Trophoblast cell (in vitro differentiated cells and primary cell): Measurements from ENCODE around the gene TBCCD1.

Experiments
- DNase-seq, 2 donors: peaks; one replicate each; pipeline ENCODE4 v3.0.0-alpha.2; 2016
- H2AFZ ChIP-seq: 2 replicates; pipeline ENCODE4 v1.6.1; 2013; ENCODE audit warnings: low read length, moderate library complexity, mild to moderate bottlenecking; ENCODE audit not compliant: insufficient read depth, poor library complexity
- H2AK5ac ChIP-seq: 2 replicates; pipeline ENCODE4 v1.6.1; 2013; ENCODE audit warnings: mild to moderate bottlenecking, low read length
- H2BK120ac ChIP-seq: 2 replicates; pipeline ENCODE4 v1.6.1; 2013; ENCODE audit warnings: low read length, mild to moderate bottlenecking, moderate library complexity; ENCODE audit not compliant: insufficient read depth, poor library complexity
- H2BK12ac ChIP-seq: 2 replicates; pipeline ENCODE4 v1.6.1; 2013; ENCODE audit warnings: mild to moderate bottlenecking, low read length, moderate library complexity
- H2BK5ac ChIP-seq: 2 replicates; pipeline ENCODE4 v1.6.1; 2013; ENCODE audit warnings: low read length, low read depth, moderate library complexity, mild to moderate bottlenecking; ENCODE audit not compliant: poor library complexity
- H3K14ac ChIP-seq: 2 replicates; pipeline ENCODE4 v1.6.1; 2013; ENCODE audit warnings: mild to moderate bottlenecking, low read length
- H3K18ac ChIP-seq: 2 replicates; pipeline ENCODE4 v1.6.1; 2013; ENCODE audit warnings: mild to moderate bottlenecking, low read length
- H3K23ac ChIP-seq: 2 replicates; pipeline ENCODE4 v1.6.1; 2013; ENCODE audit warnings: low read length
- H3K27ac ChIP-seq: 2 replicates; pipeline ENCODE4 v1.5.1; 2013; ENCODE audit warnings: low read depth, mild to moderate bottlenecking, inconsistent platforms, low read length, moderate library complexity
- H3K27me3 ChIP-seq: 2 replicates; pipeline ENCODE4 v1.6.1; 2013; ENCODE audit warnings: inconsistent platforms, mild to moderate bottlenecking, low read length, moderate library complexity; ENCODE audit not compliant: insufficient read depth
- H3K36me3 ChIP-seq, 2 experiments: 1 replicate in 1 of 2; 2 replicates in 1 of 2; pipeline ENCODE4 v1.6.1; 2013; ENCODE audit warnings: low read length in 2 of 2, mild to moderate bottlenecking in 2 of 2, moderate library complexity in 1 of 2; ENCODE audit not compliant: insufficient read depth in 2 of 2, control insufficient read depth in 1 of 2
- H3K4ac ChIP-seq: 2 replicates; pipeline ENCODE4 v1.6.1; 2013; ENCODE audit warnings: low read depth, mild to moderate bottlenecking, low read length, moderate library complexity
- H3K4me1 ChIP-seq, 2 experiments: 1 replicate in 1 of 2; 2 replicates in 1 of 2; pipeline ENCODE4 v1.6.1; 2013; ENCODE audit warnings: low read length in 2 of 2, mild to moderate bottlenecking in 2 of 2, moderate library complexity in 1 of 2; ENCODE audit not compliant: insufficient read depth in 2 of 2, control insufficient read depth in 1 of 2
- H3K4me2 ChIP-seq: 2 replicates; pipeline ENCODE4 v1.6.1; 2013; ENCODE audit warnings: inconsistent platforms, mild to moderate bottlenecking, low read length, moderate library complexity
- H3K4me3 ChIP-seq: 2 replicates; pipeline ENCODE4 v1.5.1; 2013; ENCODE audit warnings: mild to moderate bottlenecking, low read depth, low read length, inconsistent platforms
- H3K79me1 ChIP-seq: one replicate; pipeline ENCODE4 v1.6.1; 2013; ENCODE audit warnings: low read length
- H3K79me2 ChIP-seq: 2 replicates; pipeline ENCODE4 v1.6.1; 2013; ENCODE audit warnings: low read length, mild to moderate bottlenecking; ENCODE audit not compliant: control insufficient read depth, insufficient read depth, poor library complexity
- H3K9ac ChIP-seq: 2 replicates; pipeline ENCODE4 v1.6.1; 2013; ENCODE audit warnings: mild to moderate bottlenecking, low read length
- H3K9me3 ChIP-seq: 2 replicates; pipeline ENCODE4 v1.6.1; 2013; ENCODE audit warnings: low read depth, mild to moderate bottlenecking, control low read depth, inconsistent platforms, low read length; ENCODE audit not compliant: insufficient read depth
- H4K12ac ChIP-seq: 2 replicates; pipeline ENCODE4 v1.6.1; 2013; ENCODE audit warnings: low read depth, mild to moderate bottlenecking, low read length, moderate library complexity
- H4K8ac ChIP-seq: 2 replicates; pipeline ENCODE4 v1.6.1; 2013; ENCODE audit warnings: low read depth, mild to moderate bottlenecking, low read length, moderate library complexity
- H4K91ac ChIP-seq: one replicate; pipeline ENCODE4 v1.6.1; 2013; ENCODE audit warnings: low read depth, mild to moderate bottlenecking, low read length, moderate library complexity
- WGBS: extraction: QIAGEN DNeasy Blood & Tissue Kit; methylation state at CpG from one replicate; pipeline ENCODE4 v1.1.7; 2013; ENCODE audit warnings: missing lambda C conversion rate; ENCODE audit not compliant: insufficient read length, insufficient coverage; ENCODE audit errors: extremely low coverage; 5-methylcytosine and 5-hydroxymethylcytosine counted together

The TBCCD1 gene

GRCh38 chr3:186592682-186593081, 25.5 kb upstream of the TBCCD1 start:
- no peak overlapping the region for H3K14ac ChIP-seq
- no peak overlapping the region for H3K23ac ChIP-seq
- H2AFZ ChIP-seq, result no peak overlapping the region
- no peaks in the 10 kb centered on the region for H3K9me3 ChIP-seq
- H3K4me3 ChIP-seq, result no peak overlapping the region
- no peak for DNase-seq
- H3K79me2 ChIP-seq, result no peaks in the 10 kb centered on the region
- H3K36me3 ChIP-seq, result no peaks in the 10 kb centered on the region
- H2BK5ac ChIP-seq, result no peak overlapping the region
- no CpG with 5 or more reads among the region's 4 CpGs for WGBS
- peaks cover 6 to 11% of the 10 kb centered on the region in 2 experiments for H3K4me1 ChIP-seq
- H2BK12ac ChIP-seq, result no peak overlapping the region
- no peak overlapping the region for H3K4me2 ChIP-seq
- H3K9ac ChIP-seq, result no peak overlapping the region
- H3K27ac ChIP-seq, result no peak overlapping the region
- H3K18ac ChIP-seq, result no peak overlapping the region
- H3K79me1 ChIP-seq, result peaks cover 2% of the 10 kb centered on the region
- H2AK5ac ChIP-seq, result no peak overlapping the region
- no peaks in the 10 kb centered on the region for H3K27me3 ChIP-seq
- no peak overlapping the region for H2BK120ac ChIP-seq
- no peak overlapping the region for H3K4ac ChIP-seq
- no peak overlapping the region for H4K12ac ChIP-seq
- no peak overlapping the region for H4K8ac ChIP-seq
- no peak overlapping the region for H4K91ac ChIP-seq

GRCh38 chr3:186590580-186591295, 23.6 kb upstream of the TBCCD1 start:
- Histone ChIP-seq H3K79me2 (no peaks in the 10 kb centered on the region), H3K4me2 (no peak overlapping the region), H3K27me3 (no peaks in the 10 kb centered on the region), H3K18ac (no peak overlapping the region), H3K23ac (no peak overlapping the region), H3K14ac (no peak overlapping the region), H3K4ac (no peak overlapping the region), H3K9ac (no peak overlapping the region), H4K91ac (no peak overlapping the region), H2AFZ (no peak overlapping the region), H2BK5ac (no peak overlapping the region), H2BK12ac (no peak overlapping the region), H3K9me3 (no peaks in the 10 kb centered on the region), H2AK5ac (no peak overlapping the region), H4K12ac (no peak overlapping the region), H3K79me1 (no peaks in the 10 kb centered on the region), H3K4me1 (peaks cover 0 to 6% of the 10 kb centered on the region in 2 experiments), H4K8ac (no peak overlapping the region), H3K4me3 (no peak overlapping the region), H2BK120ac (no peak overlapping the region), H3K27ac (no peak overlapping the region), H3K36me3 (peaks cover 0 to under 1% of the 10 kb centered on the region in 2 experiments)
- WGBS, result no CpG with 5 or more reads among the region's 7 CpGs
- DNase-seq, result no peak

DNA sequence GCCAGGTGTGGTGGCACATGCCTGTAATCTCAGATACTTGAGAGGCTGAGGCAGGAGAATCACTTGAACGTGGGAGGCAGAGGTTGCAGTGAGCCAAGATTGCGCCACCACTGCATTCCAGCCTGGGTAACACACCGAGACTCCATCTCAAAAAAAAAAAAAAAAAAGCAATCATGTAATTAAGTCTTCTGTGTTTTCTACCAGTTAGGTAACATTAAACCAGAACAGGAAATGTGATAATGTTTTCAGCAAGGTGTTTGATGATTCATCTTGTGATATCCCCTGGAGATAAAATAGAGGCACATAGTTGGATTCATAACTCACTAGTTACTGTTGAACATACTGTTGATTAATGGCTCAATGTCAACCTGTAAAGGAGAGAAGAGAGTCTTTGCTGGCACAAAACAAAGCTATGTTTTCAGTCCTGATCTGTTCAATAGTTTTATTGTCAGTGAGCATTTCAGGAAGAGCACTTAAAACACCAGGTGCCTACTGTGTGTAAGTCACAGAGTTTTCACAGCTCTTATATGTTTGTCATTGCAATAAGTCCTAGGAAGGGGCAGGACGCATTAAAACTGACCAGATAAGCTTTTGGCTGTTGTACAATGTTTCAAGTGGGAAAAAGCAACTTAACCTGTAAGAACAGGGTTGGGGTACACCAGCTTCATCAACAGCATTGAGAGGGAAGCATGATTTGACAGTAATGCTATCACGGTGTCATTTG, 22.9 kb upstream of the TBCCD1 start:
- no peak overlapping the region for H4K8ac ChIP-seq
- H2BK120ac ChIP-seq, result no peak overlapping the region
- H3K9me3 ChIP-seq, result no peaks in the 10 kb centered on the region
- no peak overlapping the region for H2BK12ac ChIP-seq
- peak; percentile 86 to 94 for DNase-seq
- peaks cover 0 to 2% of the 10 kb centered on the region in 2 experiments for H3K36me3 ChIP-seq
- H3K27me3 ChIP-seq, result no peaks in the 10 kb centered on the region
- no peak overlapping the region for H3K4ac ChIP-seq
- no peak overlapping the region for H4K12ac ChIP-seq
- no peak overlapping the region for H3K23ac ChIP-seq
- no peak overlapping the region for H3K18ac ChIP-seq
- no peaks in the 10 kb centered on the region for H3K79me1 ChIP-seq
- H3K14ac ChIP-seq, result no peak overlapping the region
- no peak overlapping the region for H3K27ac ChIP-seq
- H3K4me3 ChIP-seq, result no peak overlapping the region
- H3K9ac ChIP-seq, result no peak overlapping the region
- no peak overlapping the region for H4K91ac ChIP-seq
- H2AK5ac ChIP-seq, result no peak overlapping the region
- H3K4me1 ChIP-seq, result peaks cover 0 to 6% of the 10 kb centered on the region in 2 experiments
- no peaks in the 10 kb centered on the region for H3K79me2 ChIP-seq
- no peak overlapping the region for H2BK5ac ChIP-seq
- no peak overlapping the region for H2AFZ ChIP-seq
- H3K4me2 ChIP-seq, result no peak overlapping the region
- no CpG with 5 or more reads among the region's 5 CpGs for whole genome bisulfite sequencing

DNA sequence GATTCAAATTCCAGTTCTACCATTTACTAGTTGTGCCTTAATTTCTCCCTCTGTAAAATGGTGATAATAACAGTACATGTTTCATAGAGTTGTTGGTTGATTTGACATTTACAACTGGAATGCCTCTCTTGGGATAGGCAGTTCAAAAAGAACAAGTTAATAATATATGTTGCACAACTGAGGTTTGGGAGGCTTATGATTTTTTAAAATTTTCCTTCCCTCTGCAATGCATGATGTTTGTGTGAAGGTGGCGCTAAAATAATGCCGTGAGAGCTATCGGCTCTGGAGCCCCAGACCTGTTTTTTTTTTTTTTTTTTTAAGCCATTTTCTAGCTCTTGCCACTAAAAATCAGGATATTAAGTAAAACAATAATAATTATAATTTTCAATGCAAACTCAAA, 22.0 kb upstream of the TBCCD1 start:
- peak; percentile 43 to 88 for DNase-seq
- H3K4me2 ChIP-seq, result no peak overlapping the region
- no CpG with 5 or more reads among the region's 3 CpGs for WGBS
- no peak overlapping the region for H3K18ac ChIP-seq
- no peak overlapping the region for H3K9ac ChIP-seq
- H4K91ac ChIP-seq, result no peak overlapping the region
- H3K4me3 ChIP-seq, result no peak overlapping the region
- no peak overlapping the region for H3K27ac ChIP-seq
- H3K14ac ChIP-seq, result no peak overlapping the region
- H3K27me3 ChIP-seq, result no peaks in the 10 kb centered on the region
- H4K8ac ChIP-seq, result no peak overlapping the region
- H3K36me3 ChIP-seq, result peaks cover 0 to 8% of the 10 kb centered on the region in 2 experiments
- H3K79me2 ChIP-seq, result no peaks in the 10 kb centered on the region
- peaks cover 0 to 2% of the 10 kb centered on the region in 2 experiments for H3K4me1 ChIP-seq
- H2AFZ ChIP-seq, result no peak overlapping the region
- no peak overlapping the region for H2BK12ac ChIP-seq
- no peak overlapping the region for H3K23ac ChIP-seq
- no peak overlapping the region for H2AK5ac ChIP-seq
- no peak overlapping the region for H2BK5ac ChIP-seq
- no peak overlapping the region for H2BK120ac ChIP-seq
- no peaks in the 10 kb centered on the region for H3K9me3 ChIP-seq
- no peaks in the 10 kb centered on the region for H3K79me1 ChIP-seq
- H3K4ac ChIP-seq, result no peak overlapping the region
- no peak overlapping the region for H4K12ac ChIP-seq
